HG03045 (cell line): ENCODE data around the gene COG5.

Experiments
- ATAC-seq: cut with Tn5 transposase; IDR thresholded peaks from one replicate; pipeline ENCODE4 v1.9.1; 2021; ENCODE audit warnings: mild to moderate bottlenecking, moderate library complexity; ENCODE audit not compliant: unreplicated experiment

Gene COG5

GRCh38 chr7:107345898-107346297 lies 217.8 kb downstream of the COG5 start:
- no peak for ATAC-seq

GRCh38 chr7:107344799-107345198 lies 218.9 kb downstream of the COG5 start:
- no peak for ATAC-seq

GRCh38 chr7:107344286-107344685 lies 219.4 kb downstream of the COG5 start:
- no peak for ATAC-seq

- ATAC-seq = no peak
These were observed 225.6 kb downstream of the COG5 start for GRCh38 chr7:107338080-107338479.

- no peak for ATAC-seq
These were observed 231.0 kb downstream of the COG5 start for GRCh38 chr7:107332488-107333269.

GRCh38 chr7:107330478-107330877 lies 233.2 kb downstream of the COG5 start:
- ATAC-seq = no peak

GRCh38 chr7:107327986-107328569 lies 235.6 kb downstream of the COG5 start:
- no peak for ATAC-seq

- ATAC-seq = no peak
These were observed 237.7 kb downstream of the COG5 start for GRCh38 chr7:107326061-107326460.

GRCh38 chr7:107322015-107322414 lies 241.7 kb downstream of the COG5 start:
- ATAC-seq = no peak

- ATAC-seq = no peak
These were observed 242.1 kb downstream of the COG5 start for GRCh38 chr7:107321611-107322010.

- no peak for ATAC-seq
These were observed 243.9 kb downstream of the COG5 start for GRCh38 chr7:107319724-107320228.

GRCh38 chr7:107318523-107319160 lies 245.1 kb downstream of the COG5 start:
- no peak for ATAC-seq

GRCh38 chr7:107315716-107316220 lies 248.0 kb downstream of the COG5 start:
- no peak for ATAC-seq

GRCh38 chr7:107313355-107313754 lies 250.4 kb downstream of the COG5 start:
- no peak for ATAC-seq

- ATAC-seq = no peak
These were observed 251.3 kb downstream of the COG5 start for GRCh38 chr7:107312418-107312817.

- ATAC-seq = no peak
These were observed 254.4 kb downstream of the COG5 start for GRCh38 chr7:107309296-107309695.

- no peak for ATAC-seq
These were observed 259.1 kb downstream of the COG5 start for GRCh38 chr7:107304636-107305035.

- no peak for ATAC-seq
These were observed 259.7 kb downstream of the COG5 start for GRCh38 chr7:107304063-107304462.

- ATAC-seq = no peak
These were observed 261.4 kb downstream of the COG5 start for GRCh38 chr7:107302250-107302847.

GRCh38 chr7:107294182-107294581 lies 269.5 kb downstream of the COG5 start:
- no peak for ATAC-seq

GRCh38 chr7:107292591-107292990 lies 271.1 kb downstream of the COG5 start:
- ATAC-seq = no peak
